Activated CD4-positive, alpha-beta T cell treated with anti-CD3 and anti-CD28 coated beads, Interleukin-2, amount 10 ng/mL, durations not matched to agents 7 days and 5 days (primary cell): Measurements from ENCODE around the gene TLCD2. TPM values are rescaled to one million over a fixed set of nuclear protein-coding genes. Genes with fewer than 3 reads are reported as not detected.
A peak's percentile ranks its signal among the peaks of the same experiment; 100 is the strongest.
"Not testable (repeated sequence)": the region's sequence is repeated elsewhere in the genome, so short reads cannot be mapped to it uniquely, and the experiment has no call there.

ENCODE experiments used
- CTCF ChIA-PET: fragments of 350-600 bp; sonication (Branson Sonifier 250); formaldehyde crosslinking; loops from one replicate; lab custom pipeline; 2021; ENCODE audit warnings: antibody characterized with exemption; lab: Charles Lee
- POLR2A ChIA-PET: fragments of 350-600 bp; sonication (Branson Sonifier 250); formaldehyde crosslinking; loops from one replicate; lab custom pipeline; 2021; ENCODE audit warnings: antibody characterized with exemption; lab: Charles Lee
- DNase-seq: peaks from one replicate; pipeline ENCODE4 v3.0.0-alpha.2; 2020
- H3K27ac Mint-ChIP-seq: one replicate; pipeline ENCODE4 v1.8.0; 2021; ENCODE audit warnings: mild to moderate bottlenecking, moderate library complexity, mixed read lengths
- H3K27me3 Mint-ChIP-seq: one replicate; pipeline ENCODE4 v1.8.0; 2021; ENCODE audit warnings: mixed read lengths
- H3K36me3 Mint-ChIP-seq: one replicate; pipeline ENCODE4 v1.8.0; 2021; ENCODE audit warnings: low read depth, mixed read lengths
- H3K4me1 Mint-ChIP-seq: one replicate; pipeline ENCODE4 v1.8.0; 2021; ENCODE audit warnings: mixed read lengths
- H3K4me3 Mint-ChIP-seq: one replicate; pipeline ENCODE4 v1.8.0; 2021; ENCODE audit warnings: mild to moderate bottlenecking, moderate library complexity, mixed read lengths
- H3K9me3 Mint-ChIP-seq: one replicate; pipeline ENCODE4 v1.8.0; 2021; ENCODE audit warnings: mixed read lengths
- total RNA-seq, 2 experiments: library from RNA; stranded (reverse); gene quantifications; one replicate each; pipeline ENCODE4 v1.2.3, GENCODE V29; 2021

The TLCD2 gene
- total RNA-seq, 2 experiments from 2014 or later = 0.07 to 0.12 TPM

DNA sequence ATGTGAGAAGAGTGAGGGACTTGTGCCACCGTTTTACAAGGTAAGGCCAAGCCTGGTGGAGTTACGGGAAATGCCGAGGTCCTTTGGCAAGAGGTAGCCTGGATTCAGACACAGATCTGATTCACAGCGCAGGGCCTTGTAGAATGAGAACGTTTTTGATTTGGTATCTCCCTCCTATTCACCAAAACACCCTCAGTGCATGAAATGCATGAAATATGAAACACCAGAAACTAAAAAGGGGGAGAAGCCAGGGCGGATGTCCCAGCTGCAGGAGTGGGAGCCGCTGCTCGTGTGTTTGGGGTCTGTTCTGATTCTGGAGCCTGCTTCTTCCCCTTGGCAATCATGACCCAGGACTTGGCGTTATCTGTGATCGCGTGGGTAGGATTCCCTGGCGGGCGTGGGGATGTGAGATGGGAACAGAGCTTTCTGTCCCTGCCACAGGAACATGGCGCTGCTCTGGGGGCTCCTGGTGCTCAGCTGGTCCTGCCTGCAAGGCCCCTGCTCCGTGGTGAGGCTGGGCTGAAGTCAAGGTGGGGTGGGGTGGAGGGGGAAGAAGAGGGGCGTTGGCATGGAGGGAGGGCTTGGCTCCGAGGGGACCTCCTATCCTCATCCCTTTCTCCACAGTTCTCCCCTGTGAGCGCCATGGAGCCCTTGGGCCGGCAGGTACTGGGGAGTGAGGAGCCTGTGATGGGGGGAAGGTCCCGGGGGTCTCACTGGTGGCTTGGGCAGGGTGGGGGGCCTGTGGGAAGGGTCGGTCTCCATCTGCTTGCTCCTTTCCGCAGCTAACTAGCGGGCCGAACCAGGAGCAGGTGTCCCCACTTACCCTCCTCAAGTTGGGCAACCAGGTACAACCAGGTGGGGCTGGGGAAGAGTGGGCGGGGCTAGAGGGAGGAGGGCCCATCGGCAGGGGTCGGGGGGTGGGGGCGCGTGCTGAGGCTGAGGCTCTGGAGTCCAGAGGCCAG is 34.7 kb upstream of the TLCD2 start:
- no peaks in the 10 kb centered on the region for H3K27me3 Mint-ChIP-seq
- no peaks in the 10 kb centered on the region for H3K9me3 Mint-ChIP-seq
- H3K4me3 Mint-ChIP-seq = no peak overlapping the region
- no peaks in the 10 kb centered on the region for H3K36me3 Mint-ChIP-seq
- ChIA-PET CTCF (interaction anchor here (0.6 to 1.3 kb wide), 3 partner anchors 17 to 40 kb away, joined by 3 to 5 read pairs (median 4); no protein-coding TSS in a partner anchor), POLR2A (no interaction called here)
- no peaks in the 10 kb centered on the region for H3K4me1 Mint-ChIP-seq
- DNase-seq = no peak
- no peak overlapping the region for H3K27ac Mint-ChIP-seq

DNA sequence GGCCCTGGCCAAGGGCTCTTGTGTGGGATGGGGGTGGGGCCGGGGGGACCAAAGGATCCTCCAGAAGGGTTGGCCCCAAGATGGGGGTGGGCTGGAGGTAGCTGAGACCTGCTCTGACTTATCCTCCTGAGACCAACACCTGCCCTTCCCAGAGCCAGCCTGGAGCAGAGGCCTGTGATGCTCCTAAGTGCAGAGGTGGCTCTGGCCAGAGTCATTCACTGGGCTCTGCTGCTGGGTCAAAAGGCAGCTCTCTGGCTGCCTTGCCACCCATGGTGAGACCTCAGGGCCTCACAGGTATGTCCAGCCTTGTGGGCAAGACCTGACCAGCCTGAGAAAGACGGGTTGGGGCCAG is 32.9 kb upstream of the TLCD2 start:
- ChIA-PET POLR2A (no interaction called here), CTCF (no interaction called here)
- peaks cover 2% of the 10 kb centered on the region for H3K36me3 Mint-ChIP-seq
- H3K27ac Mint-ChIP-seq = no peak overlapping the region
- no peaks in the 10 kb centered on the region for H3K4me1 Mint-ChIP-seq
- DNase-seq = no peak
- H3K27me3 Mint-ChIP-seq = no peaks in the 10 kb centered on the region
- H3K4me3 Mint-ChIP-seq = no peak overlapping the region
- no peaks in the 10 kb centered on the region for H3K9me3 Mint-ChIP-seq

DNA sequence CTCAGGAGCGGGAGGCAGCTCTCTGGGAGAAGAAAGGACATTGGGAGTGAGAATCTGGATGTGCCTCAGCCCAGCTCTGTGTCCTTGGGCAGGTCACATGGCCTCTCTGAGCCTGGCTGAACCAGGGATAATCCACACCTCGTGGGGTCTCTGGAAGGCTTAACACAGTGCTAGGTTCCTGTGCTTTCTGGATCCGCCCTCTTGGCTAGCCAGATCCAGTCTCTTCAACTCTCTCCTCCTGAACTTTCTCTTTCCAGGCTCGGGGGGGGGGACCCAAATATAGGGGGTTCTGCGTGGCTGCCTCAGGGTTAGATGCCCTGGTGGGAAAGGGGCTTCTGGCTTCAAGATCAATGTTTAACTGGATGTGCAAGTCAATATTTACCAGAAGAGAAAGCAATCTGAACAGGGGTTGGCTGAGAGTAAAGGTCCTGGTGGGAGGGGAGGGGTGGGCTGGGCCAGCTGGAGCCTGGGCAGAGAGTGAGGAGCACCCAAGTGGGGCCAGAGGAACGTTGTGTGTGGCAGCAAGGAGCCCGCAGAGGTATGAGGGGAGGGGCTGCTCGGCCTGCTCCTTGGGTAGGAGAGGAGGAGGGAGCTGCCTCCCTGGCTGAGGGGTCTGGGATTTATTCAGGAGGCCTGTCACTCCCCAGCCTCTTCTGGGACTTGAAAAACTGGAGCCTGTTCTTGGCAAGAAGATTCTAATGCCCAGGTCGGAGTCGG is 32.4 kb upstream of the TLCD2 start, which contains the start of gene SERPINF2:
SERPINF2 (plus strand) TSS at position 501 of the 717 bp plus-strand sequence. CDS start 2,125 bp downstream, outside the sequence.
- Mint-ChIP-seq H3K9me3 (no peaks in the 10 kb centered on the region), H3K27ac (no peak within 1 kb of the TSS), H3K4me3 (no peak within 1 kb of the TSS), H3K27me3 (no peaks in the 10 kb centered on the region), H3K4me1 (no peaks in the 10 kb centered on the region), H3K36me3 (peaks cover 6% of the 10 kb centered on the region)
- ChIA-PET POLR2A (no interaction called here), CTCF (no interaction called here)
- no peak for DNase-seq

DNA sequence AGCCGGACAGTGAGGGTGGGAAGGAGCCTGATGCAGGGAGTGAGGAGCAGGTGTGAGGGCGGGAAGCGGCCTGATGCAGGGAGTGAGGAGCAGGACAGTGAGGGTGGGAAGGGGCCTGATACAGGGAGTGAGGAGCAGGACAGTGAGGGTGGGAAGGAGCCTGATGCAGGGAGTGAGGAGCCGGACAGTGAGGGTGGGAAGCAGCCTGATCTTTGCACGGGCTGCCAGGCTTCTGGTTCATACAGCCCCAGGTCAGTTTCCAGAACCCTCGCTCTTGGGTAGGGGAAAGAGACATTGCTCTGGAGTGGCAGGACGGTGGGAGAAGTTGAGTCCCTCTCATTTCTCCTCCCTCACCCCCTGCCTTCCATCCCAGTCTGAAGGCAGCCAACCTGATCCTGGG is 31.7 kb upstream of the TLCD2 start:
- POLR2A ChIA-PET, H3K4me1 Mint-ChIP-seq, DNase-seq, H3K27me3 Mint-ChIP-seq, H3K27ac Mint-ChIP-seq, CTCF ChIA-PET, H3K4me3 Mint-ChIP-seq, H3K9me3 Mint-ChIP-seq: not testable (repeated sequence)
- H3K36me3 Mint-ChIP-seq = peaks cover 11% of the 10 kb centered on the region

DNA sequence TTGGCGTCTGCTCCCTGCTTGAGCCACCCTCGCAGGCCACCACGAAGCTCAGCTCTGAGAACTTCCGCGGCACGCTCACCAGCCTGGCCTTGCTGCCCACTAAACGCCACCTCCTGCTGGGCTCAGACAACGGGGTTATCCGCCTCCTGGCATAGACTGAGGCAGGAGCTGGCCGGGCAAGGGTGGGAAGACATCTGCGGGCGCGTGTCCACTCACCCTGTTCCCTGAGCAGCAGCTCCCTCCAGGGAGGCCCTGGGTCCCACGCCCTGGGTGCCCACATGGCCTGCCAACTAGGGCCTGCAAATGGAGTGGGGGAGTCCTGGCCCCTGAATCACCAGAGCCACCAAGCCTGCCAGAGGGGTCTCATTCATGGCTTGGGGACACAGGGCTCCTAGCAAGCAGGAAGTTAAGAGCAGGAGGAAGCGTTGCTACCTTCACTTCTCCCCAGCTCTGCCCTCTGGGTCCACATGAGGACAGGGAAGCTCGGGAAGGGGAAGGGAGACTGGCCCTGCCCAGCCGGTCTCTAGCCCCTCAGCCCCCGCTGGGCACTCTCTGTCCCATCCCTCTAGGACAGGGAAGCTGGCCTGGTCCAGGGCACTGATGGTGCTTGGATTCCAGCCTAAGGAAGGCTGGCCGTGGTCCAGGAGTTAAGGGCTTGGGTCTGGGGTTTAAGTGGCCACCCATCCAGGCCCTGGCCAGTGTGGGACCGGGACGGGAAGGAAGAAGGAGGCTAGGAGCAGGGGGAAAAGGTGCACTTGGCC is 27.5 kb upstream of the TLCD2 start:
- POLR2A ChIA-PET = no interaction called here
- Mint-ChIP-seq H3K27ac (peak overlapping the region; percentile 54), H3K4me3 (no peak overlapping the region)

DNA sequence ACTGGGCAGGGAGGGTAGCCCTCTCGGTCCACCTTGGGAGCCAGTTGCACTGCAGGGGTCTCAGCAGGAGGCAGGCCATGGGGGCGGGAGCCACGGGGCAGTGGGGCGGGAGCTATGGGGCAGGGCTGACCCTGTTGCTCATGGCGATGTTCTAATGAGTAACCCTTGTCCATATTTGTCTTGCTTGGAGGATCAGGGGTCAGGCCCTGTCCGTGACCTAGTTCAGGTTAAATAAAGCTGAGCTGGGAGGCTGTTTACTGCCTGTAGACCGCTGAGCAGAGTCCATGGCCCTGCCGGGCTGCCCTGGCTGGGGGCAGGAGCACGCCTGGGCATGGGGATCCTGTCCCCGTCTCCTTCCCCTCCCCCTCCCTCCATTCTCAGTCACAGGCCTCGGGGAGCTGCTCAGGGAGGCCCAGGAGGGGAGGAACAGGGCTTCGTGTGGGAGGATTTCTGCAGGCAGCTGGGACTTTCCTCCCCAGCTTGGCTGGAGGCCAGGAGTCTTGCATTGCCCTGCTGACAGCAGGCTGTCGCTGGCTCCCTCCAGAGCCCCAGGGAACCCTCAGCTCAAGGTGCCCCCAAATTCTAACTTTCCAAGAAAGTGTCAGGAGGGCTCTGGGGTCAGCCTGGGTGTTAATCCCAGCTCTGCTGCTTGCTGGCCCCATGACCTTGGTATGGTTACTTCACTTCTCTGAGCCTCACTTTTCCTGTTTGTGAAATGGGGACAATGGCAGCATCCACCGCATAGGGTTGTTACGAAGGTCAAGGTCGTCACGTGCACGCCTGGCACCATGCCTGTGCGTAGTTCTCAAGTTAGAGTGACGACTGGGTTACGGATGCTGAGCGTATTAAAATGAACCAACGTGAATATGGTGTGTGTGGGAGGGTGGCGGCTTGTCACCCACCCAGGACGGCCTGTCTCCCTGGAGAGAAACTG is 26.4 kb upstream of the TLCD2 start:
- POLR2A ChIA-PET = no interaction called here

More for the DNA sequence above, 27.5 kb upstream of the TLCD2 start:
- Mint-ChIP-seq H3K36me3 (peaks cover 21% of the 10 kb centered on the region), H3K9me3 (no peaks in the 10 kb centered on the region), H3K4me1 (peaks cover 13% of the 10 kb centered on the region), H3K27me3 (no peaks in the 10 kb centered on the region)
- CTCF ChIA-PET = interaction anchor here (2.1 kb wide), 1 partner anchor 16 kb away, joined by 8 read pairs; no protein-coding TSS in a partner anchor
- no peak for DNase-seq

DNA sequence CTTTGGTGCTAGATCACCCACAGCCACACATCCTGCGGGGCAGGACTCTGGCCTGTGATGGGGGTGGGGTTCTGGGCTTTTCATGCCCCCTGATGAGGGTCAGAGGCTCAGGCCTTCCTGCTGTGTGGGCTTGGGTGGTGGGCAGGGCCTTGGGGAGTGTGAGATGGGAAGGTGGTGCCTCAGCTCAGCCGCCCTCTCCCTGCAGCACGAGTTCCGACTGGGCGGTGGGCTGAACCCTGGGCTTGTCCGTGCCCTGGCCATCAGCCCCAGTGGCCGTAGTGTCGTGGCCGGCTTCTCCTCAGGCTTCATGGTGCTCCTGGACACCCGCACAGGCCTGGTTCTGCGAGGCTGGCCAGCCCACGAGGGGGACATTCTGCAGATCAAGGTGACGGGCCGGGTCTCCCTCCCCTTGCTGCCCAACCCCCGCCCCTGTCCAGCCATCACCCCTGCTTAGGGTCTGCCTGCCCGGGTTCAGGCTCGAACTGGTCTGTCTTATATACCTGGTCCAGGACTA is 25.7 kb upstream of the TLCD2 start:
- POLR2A ChIA-PET = no interaction called here

More for the DNA sequence above, 26.4 kb upstream of the TLCD2 start:
- CTCF ChIA-PET = interaction anchor here (2.1 kb wide), 1 partner anchor 15 kb away, joined by 8 read pairs; no protein-coding TSS in a partner anchor
- peaks cover 13% of the 10 kb centered on the region for H3K4me1 Mint-ChIP-seq
- no peak overlapping the region for H3K27ac Mint-ChIP-seq
- H3K36me3 Mint-ChIP-seq = peaks cover 21% of the 10 kb centered on the region
- no peaks in the 10 kb centered on the region for H3K9me3 Mint-ChIP-seq
- DNase-seq = no peak
- H3K27me3 Mint-ChIP-seq = no peaks in the 10 kb centered on the region
- H3K4me3 Mint-ChIP-seq = no peak overlapping the region

DNA sequence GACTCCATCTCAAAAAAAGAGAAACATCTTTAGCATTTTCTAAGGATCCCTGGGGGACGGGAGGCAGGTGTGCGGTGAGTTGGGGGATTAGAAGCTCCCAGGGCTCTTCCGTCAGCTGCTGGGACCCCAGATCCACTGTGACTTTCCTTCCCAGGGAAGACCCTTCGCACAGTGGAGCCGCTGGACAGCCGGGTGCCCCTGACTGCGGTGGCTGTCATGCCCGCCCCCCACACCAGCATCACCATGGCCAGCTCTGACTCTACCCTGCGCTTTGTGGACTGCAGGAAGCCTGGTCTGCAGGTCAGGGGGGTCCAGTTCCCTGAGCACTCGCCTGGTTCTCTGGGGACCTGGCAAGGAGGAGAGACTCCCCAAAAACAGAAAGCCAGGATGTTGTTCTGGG is 25.2 kb upstream of the TLCD2 start:
- no peak for DNase-seq
- H3K36me3 Mint-ChIP-seq = peaks cover 21% of the 10 kb centered on the region
- H3K9me3 Mint-ChIP-seq = no peaks in the 10 kb centered on the region
- ChIA-PET POLR2A (no interaction called here), CTCF (interaction anchor here (0.5 kb wide), 1 partner anchor 16 kb away, joined by 3 read pairs; no protein-coding TSS in a partner anchor)
- peaks cover 13% of the 10 kb centered on the region for H3K4me1 Mint-ChIP-seq
- no peak overlapping the region for H3K4me3 Mint-ChIP-seq
- H3K27ac Mint-ChIP-seq = no peak overlapping the region
- H3K27me3 Mint-ChIP-seq = no peaks in the 10 kb centered on the region

More for the DNA sequence above, 25.7 kb upstream of the TLCD2 start:
- Mint-ChIP-seq H3K4me3 (no peak overlapping the region), H3K27me3 (no peaks in the 10 kb centered on the region), H3K9me3 (no peaks in the 10 kb centered on the region), H3K4me1 (peaks cover 13% of the 10 kb centered on the region), H3K27ac (no peak overlapping the region), H3K36me3 (peaks cover 21% of the 10 kb centered on the region)
- DNase-seq = no peak
- CTCF ChIA-PET = interaction anchor here (0.5 to 2.1 kb wide), 2 partner anchors 14 to 16 kb away, joined by 3 to 8 read pairs; no protein-coding TSS in a partner anchor

DNA sequence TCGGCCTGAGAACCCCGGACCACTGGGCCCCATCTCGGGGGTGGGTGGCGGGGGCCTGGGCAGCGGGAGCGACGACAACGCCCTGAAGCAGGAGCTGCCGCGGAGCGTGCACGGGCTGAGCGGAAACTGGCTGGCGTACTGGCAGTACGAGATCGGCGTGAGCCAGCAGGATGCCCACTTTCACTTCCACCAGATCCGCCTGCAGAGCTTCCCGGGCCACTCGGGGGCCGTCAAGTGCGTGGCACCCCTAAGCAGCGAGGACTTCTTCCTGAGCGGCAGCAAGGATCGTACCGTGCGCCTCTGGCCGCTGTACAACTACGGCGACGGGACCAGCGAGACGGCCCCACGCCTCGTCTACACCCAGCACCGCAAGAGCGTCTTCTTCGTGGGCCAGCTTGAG is 23.6 kb upstream of the TLCD2 start:
- CTCF ChIA-PET = interaction anchor here (0.8 to 1.0 kb wide), 2 partner anchors 13 to 78 kb away, joined by 3 read pairs; no protein-coding TSS in a partner anchor
- peaks cover 28% of the 10 kb centered on the region for H3K36me3 Mint-ChIP-seq
- no peak overlapping the region for H3K27ac Mint-ChIP-seq
- POLR2A ChIA-PET = no interaction called here
- H3K27me3 Mint-ChIP-seq = no peaks in the 10 kb centered on the region
- no peak for DNase-seq
- H3K4me1 Mint-ChIP-seq = peaks cover 22% of the 10 kb centered on the region
- H3K9me3 Mint-ChIP-seq = no peaks in the 10 kb centered on the region
- H3K4me3 Mint-ChIP-seq = no peak overlapping the region

DNA sequence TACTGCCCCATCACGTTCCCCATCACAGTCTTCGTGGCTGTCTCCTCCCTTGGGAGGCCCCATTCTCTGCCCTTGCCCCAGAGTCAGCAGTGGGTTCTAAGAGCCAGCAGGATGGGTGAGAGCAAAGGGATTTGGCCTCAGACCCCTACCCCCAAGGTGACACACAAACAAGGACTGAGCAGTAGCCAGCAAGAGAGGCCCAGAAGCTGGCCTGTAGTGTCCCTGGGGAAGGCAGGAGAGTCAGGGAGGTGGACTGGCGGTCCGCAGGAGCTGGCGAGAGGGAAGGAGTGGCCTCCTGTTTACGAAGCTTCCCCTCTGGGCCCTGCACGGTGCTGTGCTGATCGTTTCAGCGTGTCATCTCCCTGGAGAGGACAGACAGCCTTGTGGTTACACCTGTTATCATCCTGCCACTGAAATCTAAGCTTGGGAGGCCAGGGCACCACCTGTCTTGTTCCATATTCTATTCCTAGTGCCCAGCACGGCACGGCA is 22.7 kb upstream of the TLCD2 start:
- Mint-ChIP-seq H3K27me3 (no peaks in the 10 kb centered on the region), H3K4me3 (no peak overlapping the region), H3K36me3 (peaks cover 30% of the 10 kb centered on the region), H3K9me3 (no peaks in the 10 kb centered on the region), H3K4me1 (peaks cover 27% of the 10 kb centered on the region), H3K27ac (no peak overlapping the region)
- ChIA-PET POLR2A (no interaction called here), CTCF (interaction anchor here (1.0 kb wide), 1 partner anchor 79 kb away, joined by 3 read pairs; no protein-coding TSS in a partner anchor)
- no peak for DNase-seq

DNA sequence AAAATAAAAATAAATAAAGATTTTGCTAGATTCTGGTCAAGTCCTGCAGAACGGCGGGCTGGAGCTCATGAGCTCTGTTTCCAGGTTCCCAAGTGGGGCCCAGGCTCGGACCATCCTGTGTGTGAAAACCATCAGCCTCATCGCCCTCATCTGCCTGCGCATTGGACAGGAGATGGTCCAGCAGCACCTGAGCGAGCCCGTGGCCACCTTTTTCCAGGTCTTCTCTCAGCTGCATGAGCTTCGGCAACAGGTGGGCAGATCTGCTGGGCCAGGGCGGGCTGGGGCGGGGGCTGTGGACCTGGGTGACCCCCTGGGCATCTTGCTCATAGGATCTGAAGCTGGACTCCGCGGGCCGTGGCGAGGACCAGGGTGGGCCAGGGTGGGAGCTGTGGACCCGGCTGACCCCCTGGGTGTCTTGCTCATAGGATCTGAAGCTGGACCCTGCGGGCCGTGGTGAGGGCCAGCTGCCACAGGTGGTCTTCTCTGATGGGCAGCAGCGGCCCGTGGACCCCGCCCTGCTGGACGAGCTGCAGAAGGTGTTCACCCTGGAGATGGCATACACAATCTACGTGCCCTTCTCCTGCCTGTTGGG is 22.2 kb upstream of the TLCD2 start:
- Mint-ChIP-seq H3K4me1 (peaks cover 27% of the 10 kb centered on the region), H3K27ac (no peak overlapping the region), H3K9me3 (no peaks in the 10 kb centered on the region), H3K36me3 (peaks cover 25% of the 10 kb centered on the region), H3K4me3 (no peak overlapping the region), H3K27me3 (no peaks in the 10 kb centered on the region)
- CTCF ChIA-PET = interaction anchor here (0.6 to 1.3 kb wide), 3 partner anchors 12 to 15 kb away, joined by 3 to 4 read pairs (median 3); no protein-coding TSS in a partner anchor
- POLR2A ChIA-PET = no interaction called here
- DNase-seq = no peak
